K562 (cell line): ENCODE measurements around the gene KATNAL2. TPM values are rescaled to one million over a fixed set of nuclear protein-coding genes. Genes with fewer than 3 reads are reported as not detected.
A peak's percentile ranks its signal among the peaks of the same experiment; 100 is the strongest.

Experiments
- JUND ChIP-seq, 2 experiments: IDR thresholded peaks; 2 replicates in 1 of 2; 3 replicates in 1 of 2; pipeline ENCODE4 v1.6.1; 2011; ENCODE audit warnings: borderline replicate concordance in 2 of 2, low read depth in 2 of 2, low read length in 2 of 2, improper control_type of control experiment in 1 of 2, missing biosample characterization in 1 of 2, missing genetic modification characterization in 1 of 2, missing genetic modification reagents in 1 of 2
- KDM5B ChIP-seq: fragments of 200-600 bp; sonication (generic); IDR thresholded peaks from 2 replicates; pipeline ENCODE4 v1.6.1; 2012; ENCODE audit warnings: low read depth, mild to moderate bottlenecking, moderate library complexity, low read length, control low read depth, inconsistent platforms; ENCODE audit not compliant: insufficient replicate concordance
- MEIS2 ChIP-seq: fragments of 450-650 bp; IDR thresholded peaks from 2 replicates; pipeline ENCODE4 v1.6.1; 2014; ENCODE audit warnings: mild to moderate bottlenecking; ENCODE audit not compliant: partially characterized antibody
- NEUROD1 ChIP-seq: fragments of 150-350 bp; IDR thresholded peaks from 2 replicates; pipeline ENCODE4 v1.6.1; 2014; ENCODE audit warnings: borderline replicate concordance, low read length, low read depth; ENCODE audit not compliant: partially characterized antibody
- NUFIP1 ChIP-seq: fragments of 450-650 bp; IDR thresholded peaks from 2 replicates; pipeline ENCODE4 v1.6.1; 2018; ENCODE audit not compliant: partially characterized antibody
- POLR2B ChIP-seq: fragments of 450-650 bp; IDR thresholded peaks from 2 replicates; pipeline ENCODE4 v1.6.1; 2018; ENCODE audit warnings: low read depth; ENCODE audit not compliant: partially characterized antibody
- PTRF ChIP-seq: fragments of 450-650 bp; IDR thresholded peaks from 2 replicates; pipeline ENCODE4 v1.6.1; 2016; ENCODE audit warnings: mild to moderate bottlenecking, missing genetic modification characterization, missing compliant biosample characterization
- RHOXF2B ChIP-seq: fragments of 250-450 bp; sonication (Bioruptor Pico); conservative IDR thresholded peaks from 2 replicates; pipeline ENCODE4 v1.5.1; 2021
- SNRNP70 ChIP-seq: fragments of 200-400 bp; formaldehyde crosslinking; optimal IDR thresholded peaks from 2 replicates; pipeline ENCODE3; 2017; ENCODE audit warnings: low read depth, low read length
- THRAP3 ChIP-seq: fragments of 450-650 bp; IDR thresholded peaks from 2 replicates; pipeline ENCODE4 v1.6.1; 2016; ENCODE audit warnings: mild to moderate bottlenecking, inconsistent platforms, borderline replicate concordance
- ZBTB17 ChIP-seq: fragments of 450-650 bp; formaldehyde crosslinking; IDR thresholded peaks from 2 replicates; pipeline ENCODE4 v1.4.0; 2020; ENCODE audit warnings: mild to moderate bottlenecking
- ZKSCAN8 ChIP-seq: fragments of 200-800 bp; sonication (Bioruptor generic); IDR thresholded peaks from 2 replicates; pipeline ENCODE4 v1.6.1; 2016; ENCODE audit warnings: missing genetic modification characterization, missing compliant biosample characterization
- ZNF316 ChIP-seq: fragments of 450-650 bp; IDR thresholded peaks from 2 replicates; pipeline ENCODE4 v1.6.1; 2016
- polyA plus RNA-seq, 8 experiments: library from polyadenylated mRNA; depleted of rRNA in 4 of 8; stranded (reverse) in 5 of 8; unstranded in 3 of 8; fragments of >200 nt; fragmentation: Nextera tagmentation in 2 of 8; fragmentation: Illumina TruSeq in 1 of 8; extraction: Ambion mirVana in 2 of 8; extraction: Trizol in 1 of 8; gene quantifications; 2 replicates each; pipeline versions ENCODE4 v1.2.1 to v1.2.3, GENCODE V29; 2011 to 2014; ENCODE audit warnings: inconsistent platforms in 1 of 8, missing spikeins in 1 of 8
- total RNA-seq, 7 experiments: library from RNA; depleted of rRNA in 6 of 7; stranded (reverse); fragments of >200 nt in 6 of 7; fragmentation: Illumina TruSeq in 2 of 7; extraction: Trizol in 2 of 7; gene quantifications; 2 replicates each; pipeline versions ENCODE4 v1.2.1 to v1.2.3, GENCODE V29; 2011 to 2021; ENCODE audit warnings: low replicate concordance in 1 of 7
- TF ChIP-seq, protein P1 (sequence below): fragments of 450-650 bp; IDR thresholded peaks from 2 replicates; pipeline ENCODE4 v1.7.0; 2016; ENCODE audit warnings: borderline replicate concordance
- TF ChIP-seq, protein P2 (sequence below), 2 experiments: IDR thresholded peaks; 2 replicates each; pipeline ENCODE4 v1.6.1; 2011; ENCODE audit warnings: borderline replicate concordance in 1 of 2, control low read depth in 1 of 2, low read depth in 1 of 2, low read length in 1 of 2, mild to moderate bottlenecking in 1 of 2, mixed read lengths in 1 of 2, moderate library complexity in 1 of 2; ENCODE audit not compliant: insufficient read depth in 1 of 2, insufficient read length in 1 of 2, poor library complexity in 1 of 2, severe bottlenecking in 1 of 2; ENCODE audit errors: extremely low read depth in 1 of 2
- TF ChIP-seq, protein P3 (sequence below): IDR thresholded peaks from 2 replicates; pipeline ENCODE4 v1.6.1; 2016; ENCODE audit warnings: missing genetic modification characterization, missing compliant biosample characterization
- TF ChIP-seq, protein P4 (sequence below): sonication (generic); formaldehyde crosslinking; IDR thresholded peaks from 2 replicates; pipeline ENCODE4 v1.8.1; 2023; ENCODE audit warnings: missing genetic modification reagents, mild to moderate bottlenecking, borderline replicate concordance

The KATNAL2 gene
- total and polyA plus RNA-seq, 9 of the 15 experiments (the other 6 are each of a cell fraction or from before 2014, with no cell fraction given) = 0.08 to 1.2 (median 0.48) TPM

DNA sequence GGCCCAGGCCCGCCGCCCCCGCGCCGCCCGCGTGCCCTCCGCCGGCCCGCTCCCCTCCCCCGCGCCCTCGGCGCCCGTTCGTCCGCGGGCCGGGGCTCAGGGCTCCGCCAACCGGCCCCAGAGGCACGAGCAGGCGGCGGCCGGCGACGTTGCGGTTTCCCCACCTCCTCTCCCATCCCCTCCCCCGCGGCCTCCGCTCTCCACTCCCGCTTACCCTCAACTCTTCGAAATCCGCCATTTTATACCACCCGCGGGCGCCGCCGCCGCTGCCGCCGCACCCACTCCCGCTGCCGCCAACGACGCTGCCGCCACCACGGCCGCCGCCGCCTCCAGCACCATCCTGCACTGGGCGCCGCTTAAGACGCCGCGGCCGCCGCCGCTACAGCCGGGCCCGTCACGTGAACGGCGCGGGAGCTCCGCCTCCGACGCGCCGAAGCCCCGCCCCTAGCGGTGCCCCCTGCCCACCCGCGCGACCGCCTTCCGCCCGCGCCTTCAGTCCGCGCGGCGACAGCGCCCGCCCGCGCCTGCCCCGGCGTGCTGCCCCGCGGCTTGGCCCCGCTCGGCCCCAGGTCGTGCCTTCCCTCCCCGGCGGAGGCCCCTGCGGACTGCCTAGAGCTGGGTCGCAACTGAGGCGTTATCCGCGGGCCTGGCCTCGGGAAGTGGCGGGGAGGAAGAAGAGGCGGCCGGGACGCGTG, at the start of gene KATNAL2, which contains the start of gene PIAS2 (continued):
- TF ChIP-seq, protein P1, sequence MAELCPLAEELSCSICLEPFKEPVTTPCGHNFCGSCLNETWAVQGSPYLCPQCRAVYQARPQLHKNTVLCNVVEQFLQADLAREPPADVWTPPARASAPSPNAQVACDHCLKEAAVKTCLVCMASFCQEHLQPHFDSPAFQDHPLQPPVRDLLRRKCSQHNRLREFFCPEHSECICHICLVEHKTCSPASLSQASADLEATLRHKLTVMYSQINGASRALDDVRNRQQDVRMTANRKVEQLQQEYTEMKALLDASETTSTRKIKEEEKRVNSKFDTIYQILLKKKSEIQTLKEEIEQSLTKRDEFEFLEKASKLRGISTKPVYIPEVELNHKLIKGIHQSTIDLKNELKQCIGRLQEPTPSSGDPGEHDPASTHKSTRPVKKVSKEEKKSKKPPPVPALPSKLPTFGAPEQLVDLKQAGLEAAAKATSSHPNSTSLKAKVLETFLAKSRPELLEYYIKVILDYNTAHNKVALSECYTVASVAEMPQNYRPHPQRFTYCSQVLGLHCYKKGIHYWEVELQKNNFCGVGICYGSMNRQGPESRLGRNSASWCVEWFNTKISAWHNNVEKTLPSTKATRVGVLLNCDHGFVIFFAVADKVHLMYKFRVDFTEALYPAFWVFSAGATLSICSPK = no peak
- no peak for TF ChIP-seq ZBTB17
- no peak for TF ChIP-seq NEUROD1
- TF ChIP-seq POLR2B = no peak
- TF ChIP-seq JUND (IDR thresholded peaks at IDR 0.05; ENCODE audit: borderline replicate concordance, low read depth, low read length) = no peak
- no peak for TF ChIP-seq JUND (tag; IDR thresholded peaks at IDR 0.05; ENCODE audit: borderline replicate concordance, low read depth, low read length)
- TF ChIP-seq, protein P2, sequence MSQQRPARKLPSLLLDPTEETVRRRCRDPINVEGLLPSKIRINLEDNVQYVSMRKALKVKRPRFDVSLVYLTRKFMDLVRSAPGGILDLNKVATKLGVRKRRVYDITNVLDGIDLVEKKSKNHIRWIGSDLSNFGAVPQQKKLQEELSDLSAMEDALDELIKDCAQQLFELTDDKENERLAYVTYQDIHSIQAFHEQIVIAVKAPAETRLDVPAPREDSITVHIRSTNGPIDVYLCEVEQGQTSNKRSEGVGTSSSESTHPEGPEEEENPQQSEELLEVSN (IDR thresholded peaks at IDR 0.05; ENCODE audit: borderline replicate concordance in 1 of 2, extremely low read depth in 1 of 2, insufficient read depth in 1 of 2, insufficient read length in 1 of 2, low read depth in 1 of 2, low read length in 1 of 2, poor library complexity in 1 of 2, severe bottlenecking in 1 of 2) = peak in 1 of 2 experiments; percentile 53
- no peak for TF ChIP-seq NUFIP1
- TF ChIP-seq PTRF (tag) = no peak
- TF ChIP-seq SNRNP70 = no peak
- TF ChIP-seq THRAP3 = no peak
- TF ChIP-seq, protein P3, sequence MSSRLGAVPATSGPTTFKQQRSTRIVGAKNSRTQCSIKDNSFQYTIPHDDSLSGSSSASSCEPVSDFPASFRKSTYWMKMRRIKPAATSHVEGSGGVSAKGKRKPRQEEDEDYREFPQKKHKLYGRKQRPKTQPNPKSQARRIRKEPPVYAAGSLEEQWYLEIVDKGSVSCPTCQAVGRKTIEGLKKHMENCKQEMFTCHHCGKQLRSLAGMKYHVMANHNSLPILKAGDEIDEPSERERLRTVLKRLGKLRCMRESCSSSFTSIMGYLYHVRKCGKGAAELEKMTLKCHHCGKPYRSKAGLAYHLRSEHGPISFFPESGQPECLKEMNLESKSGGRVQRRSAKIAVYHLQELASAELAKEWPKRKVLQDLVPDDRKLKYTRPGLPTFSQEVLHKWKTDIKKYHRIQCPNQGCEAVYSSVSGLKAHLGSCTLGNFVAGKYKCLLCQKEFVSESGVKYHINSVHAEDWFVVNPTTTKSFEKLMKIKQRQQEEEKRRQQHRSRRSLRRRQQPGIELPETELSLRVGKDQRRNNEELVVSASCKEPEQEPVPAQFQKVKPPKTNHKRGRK (tag) = no peak
- TF ChIP-seq, protein P4, sequence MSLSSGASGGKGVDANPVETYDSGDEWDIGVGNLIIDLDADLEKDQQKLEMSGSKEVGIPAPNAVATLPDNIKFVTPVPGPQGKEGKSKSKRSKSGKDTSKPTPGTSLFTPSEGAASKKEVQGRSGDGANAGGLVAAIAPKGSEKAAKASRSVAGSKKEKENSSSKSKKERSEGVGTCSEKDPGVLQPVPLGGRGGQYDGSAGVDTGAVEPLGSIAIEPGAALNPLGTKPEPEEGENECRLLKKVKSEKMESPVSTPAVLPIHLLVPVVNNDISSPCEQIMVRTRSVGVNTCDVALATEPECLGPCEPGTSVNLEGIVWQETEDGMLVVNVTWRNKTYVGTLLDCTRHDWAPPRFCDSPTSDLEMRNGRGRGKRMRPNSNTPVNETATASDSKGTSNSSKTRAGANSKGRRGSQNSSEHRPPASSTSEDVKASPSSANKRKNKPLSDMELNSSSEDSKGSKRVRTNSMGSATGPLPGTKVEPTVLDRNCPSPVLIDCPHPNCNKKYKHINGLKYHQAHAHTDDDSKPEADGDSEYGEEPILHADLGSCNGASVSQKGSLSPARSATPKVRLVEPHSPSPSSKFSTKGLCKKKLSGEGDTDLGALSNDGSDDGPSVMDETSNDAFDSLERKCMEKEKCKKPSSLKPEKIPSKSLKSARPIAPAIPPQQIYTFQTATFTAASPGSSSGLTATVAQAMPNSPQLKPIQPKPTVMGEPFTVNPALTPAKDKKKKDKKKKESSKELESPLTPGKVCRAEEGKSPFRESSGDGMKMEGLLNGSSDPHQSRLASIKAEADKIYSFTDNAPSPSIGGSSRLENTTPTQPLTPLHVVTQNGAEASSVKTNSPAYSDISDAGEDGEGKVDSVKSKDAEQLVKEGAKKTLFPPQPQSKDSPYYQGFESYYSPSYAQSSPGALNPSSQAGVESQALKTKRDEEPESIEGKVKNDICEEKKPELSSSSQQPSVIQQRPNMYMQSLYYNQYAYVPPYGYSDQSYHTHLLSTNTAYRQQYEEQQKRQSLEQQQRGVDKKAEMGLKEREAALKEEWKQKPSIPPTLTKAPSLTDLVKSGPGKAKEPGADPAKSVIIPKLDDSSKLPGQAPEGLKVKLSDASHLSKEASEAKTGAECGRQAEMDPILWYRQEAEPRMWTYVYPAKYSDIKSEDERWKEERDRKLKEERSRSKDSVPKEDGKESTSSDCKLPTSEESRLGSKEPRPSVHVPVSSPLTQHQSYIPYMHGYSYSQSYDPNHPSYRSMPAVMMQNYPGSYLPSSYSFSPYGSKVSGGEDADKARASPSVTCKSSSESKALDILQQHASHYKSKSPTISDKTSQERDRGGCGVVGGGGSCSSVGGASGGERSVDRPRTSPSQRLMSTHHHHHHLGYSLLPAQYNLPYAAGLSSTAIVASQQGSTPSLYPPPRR (CRISPR knock-in tag) = no peak
- TF ChIP-seq ZNF316 = no peak
- TF ChIP-seq KDM5B = peak; percentile 47
- no peak for TF ChIP-seq MEIS2
- no peak for TF ChIP-seq RHOXF2B (CRISPR knock-in tag)
- no peak for TF ChIP-seq ZKSCAN8
